NCI-H345 treated with DMSO at 0.1 percent for 48 hours (cell line): ENCODE results near the gene STPG1.
"Not testable (repeated sequence)": the region's sequence is repeated elsewhere in the genome, so short reads cannot be mapped to it uniquely, and the experiment has no call there.

Experiments
- DNase-seq: peaks from one replicate; lab custom pipeline; 2025; ENCODE audit not compliant: unreplicated experiment; lab: John Stamatoyannopoulos, UW

STPG1 gene

GRCh38 chr1:24413350-24414163, at the start of gene STPG1:
Gene STPG1, minus strand, starts transcription at chr1:24413782. Its CDS starts 12,394 bp downstream, at chr1:24401388.
- DNase-seq: peak; percentile 84

GRCh38 chr1:24462128-24462527, 48.5 kb upstream of the STPG1 start:
- not testable (repeated sequence) for DNase-seq

GRCh38 chr1:24459551-24460266, 46.1 kb upstream of the STPG1 start:
- no peak for DNase-seq

- DNase-seq: no peak
These were observed 44.3 kb upstream of the STPG1 start for GRCh38 chr1:24457866-24458265.

- no peak for DNase-seq
These were observed 41.7 kb upstream of the STPG1 start for GRCh38 chr1:24455272-24455671.

GRCh38 chr1:24454673-24455072, 41.1 kb upstream of the STPG1 start:
- DNase-seq: no peak

- DNase-seq: no peak
These were observed 39.4 kb upstream of the STPG1 start for GRCh38 chr1:24452922-24453485.

GRCh38 chr1:24451746-24452145, 38.2 kb upstream of the STPG1 start:
- DNase-seq: no peak

- no peak for DNase-seq
These were observed 37.3 kb upstream of the STPG1 start for GRCh38 chr1:24450857-24451397.

GRCh38 chr1:24450316-24450715, 36.7 kb upstream of the STPG1 start:
- no peak for DNase-seq

GRCh38 chr1:24446446-24446845, 32.9 kb upstream of the STPG1 start:
- DNase-seq: not testable (repeated sequence)

- DNase-seq: no peak
These were observed 29.7 kb upstream of the STPG1 start for GRCh38 chr1:24443241-24443656.

- DNase-seq: no peak
These were observed 29.2 kb upstream of the STPG1 start for GRCh38 chr1:24442764-24443163.

- DNase-seq: no peak
These were observed 28.6 kb upstream of the STPG1 start for GRCh38 chr1:24441996-24442668.

- DNase-seq: no peak
These were observed 27.9 kb upstream of the STPG1 start for GRCh38 chr1:24441480-24441879.

- no peak for DNase-seq
These were observed 26.9 kb upstream of the STPG1 start for GRCh38 chr1:24440436-24440835.

- DNase-seq: no peak
These were observed 24.9 kb upstream of the STPG1 start for GRCh38 chr1:24438423-24438901.

- DNase-seq: no peak
These were observed 24.2 kb upstream of the STPG1 start for GRCh38 chr1:24437631-24438396.

GRCh38 chr1:24435782-24436365, 22.3 kb upstream of the STPG1 start:
- DNase-seq: no peak

GRCh38 chr1:24427545-24427862, 13.9 kb upstream of the STPG1 start:
- peak; percentile 10 for DNase-seq
